OCI-LY1 (cell line): Measurements from ENCODE around the gene SURF4.

Experiments used
- CTCF ChIP-seq: fragments of 200-600 bp; sonication (generic), shearing (Covaris generic); IDR thresholded peaks from 2 replicates; pipeline ENCODE4 v1.5.1; 2017; ENCODE audit warnings: mild to moderate bottlenecking, antibody characterized with exemption, low read length, moderate library complexity, mixed read lengths
- EZH2 ChIP-seq: fragments of 200-600 bp; sonication (generic), shearing (Covaris generic); IDR thresholded peaks from 2 replicates; pipeline ENCODE4 v1.8.0; 2017; ENCODE audit warnings: borderline replicate concordance, mixed run types, mild to moderate bottlenecking, antibody characterized with exemption, low read length, moderate library complexity, mixed read lengths

GRCh38 chr9:133400292-133400691 is 24.4 kb upstream of the SURF4 start:
- TF ChIP-seq CTCF = no peak
- TF ChIP-seq EZH2 = no peak
